ENCODE measurements around the gene LINGO1.

LINGO1 gene

DNA sequence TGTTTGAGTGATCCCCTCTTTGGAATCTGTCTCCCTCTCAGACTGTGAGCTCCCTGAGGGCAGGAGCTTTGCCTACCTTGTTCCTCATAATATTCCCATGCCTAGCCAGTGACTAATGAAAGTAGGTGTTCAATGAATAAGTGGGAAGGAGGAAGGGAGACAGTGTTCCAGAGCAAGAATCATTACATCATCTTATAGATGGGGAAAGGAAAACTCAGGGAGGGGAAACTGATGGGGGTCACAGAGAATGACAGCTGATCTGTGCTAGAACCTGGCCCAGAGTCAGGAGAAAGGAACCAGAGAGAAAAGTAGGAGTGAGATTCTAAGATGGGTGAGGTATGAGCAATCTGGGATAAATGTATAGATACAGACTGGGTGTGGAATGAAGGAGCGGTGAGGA, 29.9 kb downstream of the LINGO1 start:
- H3K4me3 ChIP-seq (ENCODE audit: low read depth, low read length): no peak overlapping the region
- TF ChIP-seq CTCF (IDR thresholded peaks at IDR 0.05; ENCODE audit: low read depth, low read length): no peak
- no peak for DNase-seq (ENCODE audit: low read depth, low spot score)
- in situ Hi-C loops (cut with HindIII; ENCODE audit: low sequenced_read_pairs): no loop called here

GRCh38 chr15:77599899-77600298, 32.8 kb downstream of the LINGO1 start:
- DNase-seq (ENCODE audit: low read depth, low spot score): no peak
- TF ChIP-seq CTCF (IDR thresholded peaks at IDR 0.05; ENCODE audit: low read depth, low read length): no peak
- no peak overlapping the region for H3K4me3 ChIP-seq (ENCODE audit: low read depth, low read length)
- in situ Hi-C loops (cut with HindIII; ENCODE audit: low sequenced_read_pairs): no loop called here

DNA sequence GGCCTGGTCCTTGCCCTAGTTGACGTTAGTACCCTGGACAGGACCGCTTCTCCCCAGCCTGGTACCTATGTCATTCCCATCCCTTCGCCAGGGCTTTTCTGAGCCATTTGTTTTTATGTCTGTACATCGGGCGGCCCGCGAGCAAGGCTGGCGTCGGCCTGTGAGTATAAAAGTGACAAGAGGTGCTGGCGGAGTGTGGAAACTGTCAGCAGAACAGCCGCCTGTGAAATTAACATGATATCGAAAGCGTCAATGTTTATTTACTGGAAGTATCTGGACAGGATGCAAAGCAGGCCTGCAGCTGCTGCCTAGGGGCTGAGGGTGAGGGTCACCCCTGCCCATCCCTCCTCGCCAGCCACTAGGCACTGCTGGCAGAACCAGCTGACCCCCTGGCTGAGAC, 33.4 kb downstream of the LINGO1 start:
- H3K4me3 ChIP-seq (ENCODE audit: low read depth, low read length): no peak overlapping the region
- no peak for TF ChIP-seq CTCF (IDR thresholded peaks at IDR 0.05; ENCODE audit: low read depth, low read length)
- in situ Hi-C loops (cut with HindIII; ENCODE audit: low sequenced_read_pairs): no loop called here
- no peak for DNase-seq (ENCODE audit: low read depth, low spot score)

DNA sequence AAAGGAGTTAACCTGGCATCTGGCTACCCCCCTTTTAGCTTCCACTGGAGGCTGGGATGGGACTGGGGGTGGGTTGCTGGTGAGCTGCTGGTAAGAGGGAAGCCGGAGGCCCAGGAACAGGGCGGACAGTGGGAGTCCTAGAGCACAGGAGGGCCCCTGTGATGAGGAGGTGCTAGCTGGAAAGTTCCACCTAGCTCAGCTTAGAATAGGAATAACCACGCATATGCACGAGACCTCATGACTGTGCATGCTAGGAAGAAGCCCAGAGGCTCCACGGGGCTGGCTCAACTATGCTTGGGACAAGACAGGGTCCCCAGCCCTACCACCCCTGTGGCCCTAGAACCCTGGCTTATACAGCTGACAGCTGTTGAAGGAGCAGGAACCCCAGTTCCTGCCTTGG, 34.1 kb downstream of the LINGO1 start:
- H3K4me3 ChIP-seq (ENCODE audit: low read depth, low read length): no peak overlapping the region
- in situ Hi-C loops (cut with HindIII; ENCODE audit: low sequenced_read_pairs): no loop called here
- no peak for DNase-seq (ENCODE audit: low read depth, low spot score)
- TF ChIP-seq CTCF (IDR thresholded peaks at IDR 0.05; ENCODE audit: low read depth, low read length): no peak

GRCh38 chr15:77597804-77598453, 34.8 kb downstream of the LINGO1 start:
- in situ Hi-C loops (cut with HindIII; ENCODE audit: low sequenced_read_pairs): no loop called here
- TF ChIP-seq CTCF (IDR thresholded peaks at IDR 0.05; ENCODE audit: low read depth, low read length): no peak
- no peak for DNase-seq (ENCODE audit: low read depth, low spot score)
- H3K4me3 ChIP-seq (ENCODE audit: low read depth, low read length): no peak overlapping the region

- TF ChIP-seq CTCF (IDR thresholded peaks at IDR 0.05; ENCODE audit: low read depth, low read length): no peak
- no peak for DNase-seq (ENCODE audit: low read depth, low spot score)
- no peak overlapping the region for H3K4me3 ChIP-seq (ENCODE audit: low read depth, low read length)
- in situ Hi-C loops (cut with HindIII; ENCODE audit: low sequenced_read_pairs): no loop called here
Observed at GRCh38 chr15:77596821-77597803, 35.6 kb downstream of the LINGO1 start.
